Mesenchymal stem cell (in vitro differentiated cells and primary cell): ENCODE results near the gene MSN.

Experiments
- DNase-seq: peaks from one replicate; pipeline ENCODE4 v3.0.0-alpha.2; 2013
- H2AFZ ChIP-seq: one replicate; pipeline ENCODE4 v1.6.1; 2013; ENCODE audit warnings: low read depth, mild to moderate bottlenecking, control low read depth, inconsistent platforms, low read length, moderate library complexity
- H2AK5ac ChIP-seq: 2 replicates; pipeline ENCODE4 v1.6.1; 2013; ENCODE audit warnings: low read length, moderate library complexity, mild to moderate bottlenecking, inconsistent platforms; ENCODE audit not compliant: severe bottlenecking
- H2BK120ac ChIP-seq: one replicate; pipeline ENCODE4 v1.6.1; 2013; ENCODE audit warnings: low read depth, mild to moderate bottlenecking, inconsistent platforms, low read length, moderate library complexity
- H2BK12ac ChIP-seq, 2 experiments: one replicate each; pipeline ENCODE4 v1.6.1; 2013; ENCODE audit warnings: inconsistent platforms in 2 of 2, low read length in 2 of 2, mild to moderate bottlenecking in 2 of 2, moderate library complexity in 2 of 2, control low read depth in 1 of 2
- H2BK15ac ChIP-seq: one replicate; pipeline ENCODE4 v1.6.1; 2013; ENCODE audit warnings: mild to moderate bottlenecking, low read depth, inconsistent platforms; ENCODE audit not compliant: poor library complexity, severe bottlenecking
- H2BK5ac ChIP-seq: 2 replicates; pipeline ENCODE4 v1.6.1; 2013; ENCODE audit warnings: low read depth, mild to moderate bottlenecking, low read length, control low read depth, inconsistent platforms; ENCODE audit not compliant: poor library complexity, severe bottlenecking
- H3K14ac ChIP-seq, 2 experiments: one replicate each; pipeline ENCODE4 v1.6.1; 2013; ENCODE audit warnings: inconsistent platforms in 2 of 2, low read length in 2 of 2, control low read depth in 1 of 2, mild to moderate bottlenecking in 1 of 2, moderate library complexity in 1 of 2
- H3K18ac ChIP-seq, 2 experiments: one replicate each; pipeline ENCODE4 v1.6.1; 2013; ENCODE audit warnings: inconsistent platforms in 2 of 2, low read length in 2 of 2, control low read depth in 1 of 2, low read depth in 1 of 2, mild to moderate bottlenecking in 1 of 2
- H3K23ac ChIP-seq, 2 experiments: one replicate each; pipeline ENCODE4 v1.6.1; 2013; ENCODE audit warnings: inconsistent platforms in 2 of 2, low read length in 2 of 2, mild to moderate bottlenecking in 2 of 2, moderate library complexity in 2 of 2, control low read depth in 1 of 2
- H3K27ac ChIP-seq: 2 replicates; pipeline ENCODE4 v1.5.1; 2013; ENCODE audit warnings: mild to moderate bottlenecking, moderate library complexity, low read length, control low read depth, inconsistent platforms; ENCODE audit not compliant: poor library complexity, severe bottlenecking
- H3K27me3 ChIP-seq, 2 experiments: 2 replicates each; pipeline versions ENCODE4 v1.6.1 to v1.7.0; 2013; ENCODE audit warnings: low read length in 2 of 2, mild to moderate bottlenecking in 2 of 2, moderate library complexity in 2 of 2, control low read depth in 1 of 2, inconsistent platforms in 1 of 2; ENCODE audit not compliant: control insufficient read depth in 1 of 2, insufficient read depth in 1 of 2
- H3K36me3 ChIP-seq, 2 experiments: 2 replicates each; pipeline versions ENCODE4 v1.6.1 to v1.7.0; 2013; ENCODE audit warnings: low read length in 2 of 2, control low read depth in 1 of 2, inconsistent platforms in 1 of 2, low read depth in 1 of 2, mild to moderate bottlenecking in 1 of 2; ENCODE audit not compliant: insufficient read depth in 2 of 2, control insufficient read depth in 1 of 2
- H3K4ac ChIP-seq, 2 experiments: one replicate each; pipeline ENCODE4 v1.6.1; 2013; ENCODE audit warnings: inconsistent platforms in 2 of 2, low read length in 2 of 2, mild to moderate bottlenecking in 2 of 2, moderate library complexity in 2 of 2, control low read depth in 1 of 2, low read depth in 1 of 2
- H3K4me1 ChIP-seq: 2 replicates; pipeline ENCODE4 v1.6.1; 2013; ENCODE audit warnings: low read depth, low read length, control low read depth; ENCODE audit not compliant: control insufficient read depth, insufficient read depth
- H3K4me2 ChIP-seq: 2 replicates; pipeline ENCODE4 v1.6.1; 2013; ENCODE audit warnings: low read length, mild to moderate bottlenecking, inconsistent platforms; ENCODE audit not compliant: poor library complexity, severe bottlenecking
- H3K4me3 ChIP-seq, 2 experiments: 2 replicates each; pipeline versions ENCODE4 v1.5.1 to v1.7.0; 2013; ENCODE audit warnings: low read length in 2 of 2, mild to moderate bottlenecking in 2 of 2, control low read depth in 1 of 2, low read depth in 1 of 2; ENCODE audit not compliant: insufficient read depth in 1 of 2
- H3K79me1 ChIP-seq: replicated peaks from 2 replicates; pipeline ENCODE4 v1.6.1; 2013; ENCODE audit warnings: mild to moderate bottlenecking, control low read depth, low read length, inconsistent platforms; ENCODE audit not compliant: poor library complexity, severe bottlenecking
- H3K9ac ChIP-seq: 2 replicates; pipeline ENCODE4 v1.7.0; 2013; ENCODE audit warnings: mild to moderate bottlenecking, low read length, moderate library complexity
- H3K9me3 ChIP-seq: 2 replicates; pipeline ENCODE4 v1.7.0; 2013; ENCODE audit warnings: mild to moderate bottlenecking, low read length; ENCODE audit not compliant: control insufficient read depth
- H4K8ac ChIP-seq: one replicate; pipeline ENCODE4 v1.6.1; 2013; ENCODE audit warnings: inconsistent platforms, mild to moderate bottlenecking, low read length, moderate library complexity
- H4K91ac ChIP-seq: one replicate; pipeline ENCODE4 v1.6.1; 2013; ENCODE audit warnings: mild to moderate bottlenecking, low read length, inconsistent platforms
- WGBS: methylation state at CpG from one replicate; pipeline ENCODE4 v1.1.7; 2013; ENCODE audit warnings: mixed read lengths; 5-methylcytosine and 5-hydroxymethylcytosine counted together

MSN gene

DNA sequence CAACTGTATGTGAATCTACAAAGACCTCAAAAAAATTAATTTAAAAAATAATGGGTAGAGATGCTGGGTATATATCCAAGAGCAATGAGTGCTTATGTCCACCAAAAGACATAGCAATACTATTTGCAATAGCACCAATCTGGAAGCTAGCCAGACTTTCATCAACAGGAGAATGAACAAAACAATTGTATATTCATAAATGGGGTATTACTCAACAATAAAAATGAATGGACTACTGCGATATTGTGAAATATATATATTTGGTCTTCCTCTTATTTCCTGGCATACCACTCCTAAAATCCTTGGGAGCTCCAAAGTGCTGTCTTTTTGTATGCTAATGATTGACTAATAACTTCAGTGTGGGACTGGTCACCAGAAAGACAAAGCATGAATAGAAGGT, 77.5 kb downstream of the MSN start:
- no peak overlapping the region for H3K4me2 ChIP-seq
- H3K9me3 ChIP-seq, result no peaks in the 10 kb centered on the region
- H3K4ac ChIP-seq, result no peak overlapping the region
- H2BK5ac ChIP-seq, result no peak overlapping the region
- H3K27me3 ChIP-seq, result peaks cover 0 to 3% of the 10 kb centered on the region in 2 experiments
- no peak overlapping the region for H3K4me3 ChIP-seq
- H2AFZ ChIP-seq, result no peak overlapping the region
- H2BK15ac ChIP-seq, result no peak overlapping the region
- no peak overlapping the region for H3K23ac ChIP-seq
- H2BK12ac ChIP-seq, result no peak overlapping the region
- H3K18ac ChIP-seq, result no peak overlapping the region
- H3K9ac ChIP-seq, result no peak overlapping the region
- peaks cover 9 to 34% of the 10 kb centered on the region in 2 experiments for H3K36me3 ChIP-seq
- H3K4me1 ChIP-seq, result no peaks in the 10 kb centered on the region
- no peaks in the 10 kb centered on the region for H3K79me1 ChIP-seq
- H3K27ac ChIP-seq, result no peak overlapping the region
- H4K8ac ChIP-seq, result no peak overlapping the region
- H4K91ac ChIP-seq, result no peak overlapping the region
- WGBS, result no CpG with 5 or more reads among the region's 1 CpG
- H3K14ac ChIP-seq, result no peak overlapping the region
- H2BK120ac ChIP-seq, result no peak overlapping the region
- no peak for DNase-seq
- no peak overlapping the region for H2AK5ac ChIP-seq

DNA sequence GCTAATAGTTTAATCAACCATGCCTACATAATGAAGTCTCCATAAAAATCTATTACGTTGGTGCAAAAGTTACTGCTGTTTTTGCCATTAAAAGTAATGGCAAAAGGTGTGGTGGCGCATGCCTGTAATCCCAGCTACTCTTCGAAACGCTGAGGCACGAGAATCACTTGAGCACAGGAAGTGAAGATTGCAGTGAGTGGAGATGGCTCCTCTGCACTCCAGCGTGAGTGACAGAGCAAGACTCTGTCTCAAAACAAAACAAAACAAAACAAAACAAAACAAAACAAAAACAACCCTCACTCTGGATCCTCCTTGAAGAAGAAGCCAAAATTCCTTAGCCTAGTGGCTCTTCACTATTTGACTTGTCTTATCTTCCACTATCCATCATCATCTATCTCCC, 78.0 kb downstream of the MSN start:
- Histone ChIP-seq H3K4ac (no peak overlapping the region), H3K23ac (no peak overlapping the region), H2AK5ac (no peak overlapping the region), H2BK15ac (no peak overlapping the region), H4K8ac (no peak overlapping the region), H2BK12ac (no peak overlapping the region), H3K14ac (no peak overlapping the region), H3K9me3 (no peaks in the 10 kb centered on the region), H2BK120ac (no peak overlapping the region), H2BK5ac (no peak overlapping the region), H3K4me1 (no peaks in the 10 kb centered on the region), H4K91ac (no peak overlapping the region), H3K9ac (no peak overlapping the region), H3K4me2 (no peak overlapping the region), H3K79me1 (no peaks in the 10 kb centered on the region), H3K18ac (no peak overlapping the region), H2AFZ (no peak overlapping the region), H3K27me3 (peaks cover 0 to 3% of the 10 kb centered on the region in 2 experiments), H3K27ac (no peak overlapping the region), H3K36me3 (peaks cover 6 to 30% of the 10 kb centered on the region in 2 experiments), H3K4me3 (no peak overlapping the region)
- WGBS, result 59% methylated on average over 5 of the region's 6 CpGs
- DNase-seq, result no peak

DNA sequence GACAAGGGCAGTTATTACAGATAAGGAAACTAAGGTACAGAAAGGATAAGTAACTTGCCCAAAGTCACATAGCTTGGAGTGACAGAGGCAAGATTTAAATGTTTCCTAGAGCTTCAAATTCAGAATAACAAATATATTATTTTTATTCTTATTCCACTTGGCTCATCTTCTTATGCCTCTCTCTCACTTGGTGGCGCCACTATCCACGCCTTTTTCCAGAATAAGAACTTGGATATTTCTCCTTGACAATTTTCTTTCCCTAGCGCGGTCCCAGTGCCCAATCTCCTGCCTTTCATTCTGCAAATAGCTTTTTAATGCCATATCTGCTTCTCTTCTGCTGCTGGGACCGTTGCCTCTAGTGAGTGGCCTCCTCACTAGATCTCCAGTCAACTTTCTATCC, 78.5 kb downstream of the MSN start:
- H3K4me3 ChIP-seq, result no peak overlapping the region
- peaks cover 0 to 3% of the 10 kb centered on the region in 2 experiments for H3K27me3 ChIP-seq
- no peak overlapping the region for H2BK5ac ChIP-seq
- H3K18ac ChIP-seq, result no peak overlapping the region
- H2AFZ ChIP-seq, result no peak overlapping the region
- H3K79me1 ChIP-seq, result no peaks in the 10 kb centered on the region
- no peak overlapping the region for H3K14ac ChIP-seq
- peaks cover under 1 to 24% of the 10 kb centered on the region in 2 experiments for H3K36me3 ChIP-seq
- H2BK12ac ChIP-seq, result no peak overlapping the region
- WGBS, result 89% methylated on average over 5 of the region's 5 CpGs
- H2BK15ac ChIP-seq, result no peak overlapping the region
- DNase-seq, result no peak
- H3K9me3 ChIP-seq, result no peaks in the 10 kb centered on the region
- no peak overlapping the region for H2BK120ac ChIP-seq
- no peak overlapping the region for H3K4me2 ChIP-seq
- H3K23ac ChIP-seq, result no peak overlapping the region
- H3K27ac ChIP-seq, result no peak overlapping the region
- no peak overlapping the region for H3K4ac ChIP-seq
- no peak overlapping the region for H4K91ac ChIP-seq
- H2AK5ac ChIP-seq, result no peak overlapping the region
- H3K9ac ChIP-seq, result no peak overlapping the region
- H4K8ac ChIP-seq, result no peak overlapping the region
- H3K4me1 ChIP-seq, result no peaks in the 10 kb centered on the region

DNA sequence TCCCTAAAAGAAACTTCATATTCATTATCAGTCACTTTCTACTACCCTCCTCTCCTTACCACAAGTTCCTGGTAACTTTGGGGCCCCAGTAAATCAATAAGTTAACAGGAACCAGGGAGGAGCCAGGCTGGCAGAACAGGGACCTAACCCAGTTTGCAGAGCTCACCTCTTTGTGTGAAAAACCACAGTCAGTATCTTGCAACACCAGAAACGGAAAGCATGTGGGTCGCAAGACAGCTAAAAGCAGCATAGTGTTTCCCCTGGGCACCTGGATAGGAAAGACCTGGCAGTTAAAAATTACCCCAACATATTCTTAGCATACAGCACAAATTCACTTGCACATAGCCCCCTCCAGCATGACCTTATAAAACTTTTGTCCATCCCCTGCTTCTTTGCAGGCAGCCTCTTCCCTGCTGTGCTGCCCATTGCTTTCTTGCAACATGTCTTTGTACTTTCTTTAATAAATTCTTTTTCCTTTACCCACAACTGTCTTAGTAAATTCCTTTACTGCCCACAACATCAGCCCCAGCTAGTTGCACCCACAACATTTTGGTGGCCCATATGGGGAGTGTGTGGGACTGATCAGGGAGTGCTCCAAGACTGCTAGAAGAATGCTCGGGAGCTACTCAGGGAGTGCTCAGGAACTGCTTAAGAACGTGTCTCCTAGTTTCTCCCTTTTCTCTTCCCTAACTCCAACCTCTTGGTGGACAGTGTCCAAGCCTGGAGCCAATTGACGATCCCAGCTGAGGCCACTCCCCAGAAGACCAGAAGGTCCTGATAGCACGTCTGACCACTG, 83.4 kb downstream of the MSN start:
- no peak overlapping the region for H4K91ac ChIP-seq
- no peak overlapping the region for H3K27ac ChIP-seq

More for the DNA sequence above, 83.4 kb downstream of the MSN start:
- Histone ChIP-seq H3K79me1 (no peaks in the 10 kb centered on the region), H2BK5ac (no peak overlapping the region), H3K23ac (no peak overlapping the region), H2AFZ (no peak overlapping the region), H3K9ac (no peak overlapping the region), H2BK12ac (no peak overlapping the region), H3K4me1 (no peaks in the 10 kb centered on the region), H3K4me3 (no peak overlapping the region), H2BK120ac (no peak overlapping the region), H2AK5ac (no peak overlapping the region), H3K18ac (no peak overlapping the region), H2BK15ac (no peak overlapping the region), H3K4me2 (no peak overlapping the region), H3K14ac (no peak overlapping the region), H3K4ac (no peak overlapping the region), H3K27me3 (peaks cover 0 to 14% of the 10 kb centered on the region in 2 experiments), H3K9me3 (no peaks in the 10 kb centered on the region), H3K36me3 (no peaks in the 10 kb centered on the region), H4K8ac (no peak overlapping the region)
- no peak for DNase-seq
- WGBS, result 95% methylated on average over 4 of the region's 6 CpGs
